ENCODE results near the gene S100A2. TPM values are rescaled to one million over a fixed set of nuclear protein-coding genes. Genes with fewer than 3 reads are reported as not detected.

The S100A2 gene
- total and polyA plus RNA-seq, 2 of the 8 experiments (the other 6 are each of a cell fraction or from before 2014, with no cell fraction given): 0.86 TPM; not detected in 1

DNA sequence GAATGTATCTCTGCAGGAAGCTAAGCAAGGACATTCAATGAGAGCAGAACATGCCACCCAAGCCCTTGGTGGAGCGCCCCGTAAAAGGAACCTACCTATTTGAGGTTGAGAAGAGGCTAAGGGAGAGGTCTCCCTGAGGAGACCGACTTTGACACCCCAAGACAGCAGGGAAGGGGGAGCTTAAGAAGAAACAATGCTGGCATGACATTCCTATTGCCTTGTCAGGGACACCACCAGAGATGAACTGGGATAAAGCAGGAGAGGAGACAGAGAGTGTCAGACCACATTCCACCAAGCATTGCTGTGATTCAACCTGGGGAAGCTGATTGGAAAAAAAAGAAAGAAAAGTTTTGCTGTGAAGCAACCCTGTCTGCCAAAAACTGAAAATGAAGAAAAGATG lies 13.3 kb upstream of the S100A2 start (continued):
- TF ChIP-seq CREB1 (IDR thresholded peaks at IDR 0.05): no peak
- TF ChIP-seq TBP (IDR thresholded peaks at IDR 0.05; ENCODE audit: low read depth, low read length): no peak
- TF ChIP-seq RBBP5 (IDR thresholded peaks at IDR 0.05; ENCODE audit: borderline replicate concordance, low read depth, low read length): no peak
- TF ChIP-seq RFX5 (IDR thresholded peaks at IDR 0.05; ENCODE audit: borderline replicate concordance, low read depth, low read length): no peak
- no peak for TF ChIP-seq SIRT6 (IDR thresholded peaks at IDR 0.05; ENCODE audit: low read length)
